ENCODE results near the gene PRDM16.

DNA sequence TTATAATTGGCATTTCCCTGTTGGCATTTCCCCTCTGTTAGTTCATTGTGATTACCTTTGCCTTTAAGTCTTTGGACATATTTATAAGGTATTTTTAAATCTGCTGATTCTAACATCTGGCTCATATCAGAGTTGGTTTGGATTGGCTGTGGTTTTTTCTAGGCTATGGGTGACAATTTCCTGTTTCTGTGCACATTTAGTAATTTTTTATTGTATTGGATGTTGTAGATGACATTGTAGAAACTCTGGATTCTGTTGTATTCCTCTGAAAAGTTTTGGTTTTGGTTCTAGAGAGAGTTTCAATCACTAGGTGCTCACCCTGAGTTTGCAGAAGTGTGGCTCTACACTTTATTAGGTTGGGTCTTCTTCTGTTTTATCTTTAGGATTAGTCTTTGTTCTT is 275.4 kb downstream of the PRDM16 start:
- no peak for TF ChIP-seq MAZ (IDR thresholded peaks at IDR 0.05; ENCODE audit: borderline replicate concordance, low read depth, low read length)
- TF ChIP-seq ESRRA (IDR thresholded peaks at IDR 0.05; ENCODE audit: borderline replicate concordance, low read length): no peak
- TF ChIP-seq, protein P1, sequence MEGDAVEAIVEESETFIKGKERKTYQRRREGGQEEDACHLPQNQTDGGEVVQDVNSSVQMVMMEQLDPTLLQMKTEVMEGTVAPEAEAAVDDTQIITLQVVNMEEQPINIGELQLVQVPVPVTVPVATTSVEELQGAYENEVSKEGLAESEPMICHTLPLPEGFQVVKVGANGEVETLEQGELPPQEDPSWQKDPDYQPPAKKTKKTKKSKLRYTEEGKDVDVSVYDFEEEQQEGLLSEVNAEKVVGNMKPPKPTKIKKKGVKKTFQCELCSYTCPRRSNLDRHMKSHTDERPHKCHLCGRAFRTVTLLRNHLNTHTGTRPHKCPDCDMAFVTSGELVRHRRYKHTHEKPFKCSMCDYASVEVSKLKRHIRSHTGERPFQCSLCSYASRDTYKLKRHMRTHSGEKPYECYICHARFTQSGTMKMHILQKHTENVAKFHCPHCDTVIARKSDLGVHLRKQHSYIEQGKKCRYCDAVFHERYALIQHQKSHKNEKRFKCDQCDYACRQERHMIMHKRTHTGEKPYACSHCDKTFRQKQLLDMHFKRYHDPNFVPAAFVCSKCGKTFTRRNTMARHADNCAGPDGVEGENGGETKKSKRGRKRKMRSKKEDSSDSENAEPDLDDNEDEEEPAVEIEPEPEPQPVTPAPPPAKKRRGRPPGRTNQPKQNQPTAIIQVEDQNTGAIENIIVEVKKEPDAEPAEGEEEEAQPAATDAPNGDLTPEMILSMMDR (IDR thresholded peaks at IDR 0.05): no peak
- no peak for TF ChIP-seq FOSL2 (IDR thresholded peaks at IDR 0.05)
- TF ChIP-seq FOSL2 (CRISPR knock-in tag; IDR thresholded peaks at IDR 0.05): no peak
- no peak for TF ChIP-seq BHLHE40 (IDR thresholded peaks at IDR 0.05; ENCODE audit: low read depth, low read length)
- TF ChIP-seq CBX2 (IDR thresholded peaks at IDR 0.05; ENCODE audit: borderline replicate concordance, low read depth): no peak
- no peak for TF ChIP-seq SMC3 (IDR thresholded peaks at IDR 0.05)
- no peak for TF ChIP-seq POLR2A (IDR thresholded peaks at IDR 0.05; ENCODE audit: low read length)
- TF ChIP-seq KDM1A (IDR thresholded peaks at IDR 0.05; ENCODE audit: low read depth): no peak
- TF ChIP-seq JUN (IDR thresholded peaks at IDR 0.05): no peak

Measured in A549 (cell line).